ENCODE measurements around the gene USP17L19. TPM values are rescaled to one million over a fixed set of nuclear protein-coding genes. Genes with fewer than 3 reads are reported as not detected.
A peak's percentile ranks its signal among the peaks of the same experiment; 100 is the strongest.
"Not testable (repeated sequence)": the region's sequence is repeated elsewhere in the genome, so short reads cannot be mapped to it uniquely, and the experiment has no call there.

The USP17L19 gene
- total RNA-seq, 1 donor from 2014 or later = not detected

DNA sequence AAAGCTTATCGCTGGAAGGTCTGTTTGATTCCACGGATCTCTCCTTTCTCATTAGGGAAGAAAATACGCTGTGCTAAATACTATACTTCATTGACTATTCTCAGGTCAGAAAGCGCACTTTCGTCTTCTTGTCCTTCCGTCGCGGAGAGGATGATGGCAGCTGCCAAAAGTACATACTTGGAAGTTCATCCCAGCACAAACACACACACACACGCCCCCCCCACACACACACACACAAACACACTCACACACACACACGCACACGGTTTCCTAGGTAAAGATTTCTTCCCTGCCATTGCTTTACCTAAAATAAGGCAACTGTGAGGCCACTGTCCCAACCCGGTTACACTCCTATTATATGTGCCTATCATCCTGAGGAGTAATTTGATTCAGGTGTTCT lies 14.7 kb upstream of the USP17L19 start:
- H3K27me3 Mint-ChIP-seq (ENCODE audit: insufficient read depth, low read depth); H3K4me1 ChIP-seq; H3K79me2 ChIP-seq (ENCODE audit: low read depth); H3K4me3 Mint-ChIP-seq; H3K4me2 ChIP-seq; H3K9ac ChIP-seq; H3K27ac Mint-ChIP-seq; H4K20me1 ChIP-seq (ENCODE audit: low read depth); H2AFZ ChIP-seq (replicated peaks); H3K9me3 ChIP-seq (ENCODE audit: low read depth); H3K36me3 ChIP-seq; H3K9me3 Mint-ChIP-seq; H3K27me3 ChIP-seq; H3K4me3 ChIP-seq; H3K4me1 Mint-ChIP-seq; H3K36me3 Mint-ChIP-seq; H3K27ac ChIP-seq; H3F3A ChIP-seq (ENCODE audit: low read depth): not testable (repeated sequence)
- DNase-seq (ENCODE audit: low spot score) = peak; percentile 1

DNA sequence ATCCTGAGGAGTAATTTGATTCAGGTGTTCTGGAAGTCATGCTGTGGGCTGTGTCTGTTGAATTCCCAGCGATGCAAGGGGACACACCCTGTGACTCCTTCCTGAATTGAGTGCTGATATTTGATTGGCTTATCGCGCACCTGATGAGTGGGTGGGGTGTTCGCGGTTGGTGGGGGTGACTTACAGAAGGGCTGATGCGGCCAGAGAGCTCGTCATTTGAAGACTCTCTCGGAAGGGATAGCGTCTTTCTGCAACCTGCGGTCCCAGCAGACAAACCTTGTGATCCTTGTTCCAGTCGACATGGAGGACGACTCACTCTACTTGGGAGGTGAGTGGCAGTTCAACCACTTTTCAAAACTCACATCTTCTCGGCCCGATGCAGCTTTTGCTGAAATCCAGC lies 9.6 kb upstream of the USP17L19 start, which contains the start of gene USP17L17:
Gene USP17L17 (plus strand): TSS at position 301 of the 400 bp plus-strand sequence. CDS start 0 bp downstream, at position 301.
- H3K27ac Mint-ChIP-seq; DNase-seq (ENCODE audit: low spot score); H3K4me3 ChIP-seq; H2AFZ ChIP-seq (replicated peaks); H3K9me3 Mint-ChIP-seq; H3K4me2 ChIP-seq; H3F3A ChIP-seq (ENCODE audit: low read depth); H3K27ac ChIP-seq; H3K9me3 ChIP-seq (ENCODE audit: low read depth); H4K20me1 ChIP-seq (ENCODE audit: low read depth); H3K27me3 ChIP-seq; H3K36me3 ChIP-seq; H3K4me1 ChIP-seq; H3K79me2 ChIP-seq (ENCODE audit: low read depth); H3K27me3 Mint-ChIP-seq (ENCODE audit: insufficient read depth, low read depth); H3K4me1 Mint-ChIP-seq; H3K9ac ChIP-seq; H3K36me3 Mint-ChIP-seq; H3K4me3 Mint-ChIP-seq: not testable (repeated sequence)

DNA sequence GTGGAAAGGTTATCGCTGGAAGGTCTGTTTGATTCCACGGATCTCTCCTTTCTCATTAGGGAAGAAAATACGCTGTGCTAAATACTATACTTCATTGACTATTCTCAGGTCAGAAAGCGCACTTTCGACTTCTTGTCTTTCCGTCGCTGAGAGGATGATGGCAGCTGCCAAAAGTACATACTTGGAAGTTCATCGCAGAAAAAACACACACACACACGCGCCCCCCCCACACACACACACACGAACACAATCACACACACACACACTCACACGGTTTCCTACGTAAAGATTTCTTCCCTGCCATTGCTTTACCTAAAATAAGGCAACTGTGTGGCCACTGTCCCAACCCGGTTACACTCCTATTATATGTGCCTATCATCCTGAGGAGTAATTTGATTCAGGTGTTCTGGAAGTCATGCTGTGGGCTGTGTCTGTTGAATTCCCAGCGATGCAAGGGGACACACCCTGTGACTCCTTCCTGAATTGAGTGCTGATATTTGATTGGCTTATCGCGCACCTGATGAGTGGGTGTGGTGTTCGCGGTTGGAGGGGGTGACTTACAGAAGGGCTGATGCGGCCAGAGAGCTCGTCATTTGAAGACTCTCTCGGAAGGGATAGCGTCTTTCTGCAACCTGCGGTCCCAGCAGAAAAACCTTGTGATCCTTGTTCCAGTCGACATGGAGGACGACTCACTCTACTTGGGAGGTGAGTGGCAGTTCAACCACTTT lies 5.1 kb upstream of the USP17L19 start, which contains the start of gene USP17L18:
Gene USP17L18 (plus strand): TSS at position 678 of the 728 bp plus-strand sequence. CDS start 0 bp downstream, at position 678.
- peak; percentile 0 for DNase-seq (ENCODE audit: low spot score)
- not testable (repeated sequence) for H3K4me1 Mint-ChIP-seq, H3K36me3 Mint-ChIP-seq

DNA sequence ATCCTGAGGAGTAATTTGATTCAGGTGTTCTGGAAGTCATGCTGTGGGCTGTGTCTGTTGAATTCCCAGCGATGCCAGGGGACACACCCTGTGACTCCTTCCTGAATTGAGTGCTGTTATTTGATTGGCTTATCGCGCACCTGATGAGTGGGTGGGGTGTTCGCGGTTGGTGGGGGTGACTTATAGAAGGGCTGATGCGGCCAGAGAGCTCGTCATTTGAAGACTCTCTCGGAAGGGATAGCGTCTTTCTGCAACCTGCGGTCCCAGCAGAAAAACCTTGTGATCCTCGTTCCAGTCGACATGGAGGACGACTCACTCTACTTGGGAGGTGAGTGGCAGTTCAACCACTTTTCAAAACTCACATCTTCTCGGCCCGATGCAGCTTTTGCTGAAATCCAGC lies 4.6 kb downstream of the USP17L19 start, which contains the start of gene USP17L20:
Gene USP17L20 (plus strand): TSS at position 301 of the 400 bp plus-strand sequence. CDS start 0 bp downstream, at position 301.
- H2AFZ ChIP-seq (replicated peaks); H3K9me3 ChIP-seq (ENCODE audit: low read depth); DNase-seq (ENCODE audit: low spot score); H3K4me1 Mint-ChIP-seq; H3K36me3 Mint-ChIP-seq; H3K79me2 ChIP-seq (ENCODE audit: low read depth); H3K27me3 ChIP-seq; H3K4me3 ChIP-seq; H3K4me2 ChIP-seq; H3K4me3 Mint-ChIP-seq; H4K20me1 ChIP-seq (ENCODE audit: low read depth); H3K9ac ChIP-seq; H3F3A ChIP-seq (ENCODE audit: low read depth); H3K9me3 Mint-ChIP-seq; H3K27ac Mint-ChIP-seq; H3K27ac ChIP-seq; H3K36me3 ChIP-seq; H3K27me3 Mint-ChIP-seq (ENCODE audit: insufficient read depth, low read depth); H3K4me1 ChIP-seq: not testable (repeated sequence)

More for the DNA sequence above, 5.1 kb upstream of the USP17L19 start, which contains the start of gene USP17L18:
- not testable (repeated sequence) for H3K4me3 ChIP-seq; H3K4me2 ChIP-seq; H3F3A ChIP-seq (ENCODE audit: low read depth); H3K36me3 ChIP-seq; H3K27me3 Mint-ChIP-seq (ENCODE audit: insufficient read depth, low read depth); H3K9me3 Mint-ChIP-seq; H3K9me3 ChIP-seq (ENCODE audit: low read depth); H3K79me2 ChIP-seq (ENCODE audit: low read depth); H2AFZ ChIP-seq (replicated peaks); H3K9ac ChIP-seq; H3K27ac Mint-ChIP-seq; H3K27me3 ChIP-seq; H3K27ac ChIP-seq; H3K4me1 ChIP-seq; H3K4me3 Mint-ChIP-seq; H4K20me1 ChIP-seq (ENCODE audit: low read depth)

DNA sequence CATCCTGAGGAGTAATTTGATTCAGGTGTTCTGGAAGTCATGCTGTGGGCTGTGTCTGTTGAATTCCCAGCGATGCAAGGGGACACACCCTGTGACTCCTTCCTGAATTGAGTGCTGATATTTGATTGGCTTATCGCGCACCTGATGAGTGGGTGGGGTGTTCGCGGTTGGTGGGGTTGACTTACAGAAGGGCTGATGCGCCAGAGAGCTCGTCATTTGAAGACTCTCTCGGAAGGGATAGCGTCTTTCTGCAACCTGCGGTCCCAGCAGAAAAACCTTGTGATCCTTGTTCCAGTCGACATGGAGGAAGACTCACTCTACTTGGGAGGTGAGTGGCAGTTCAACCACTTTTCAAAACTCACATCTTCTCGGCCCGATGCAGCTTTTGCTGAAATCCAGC lies 9.4 kb downstream of the USP17L19 start, which contains the start of gene USP17L21:
Gene USP17L21 (plus strand): TSS at position 301 of the 400 bp plus-strand sequence. CDS start 0 bp downstream, at position 301.
- DNase-seq (ENCODE audit: low spot score); H3K27me3 ChIP-seq; H3K36me3 Mint-ChIP-seq; H3K4me3 Mint-ChIP-seq; H4K20me1 ChIP-seq (ENCODE audit: low read depth); H3K4me1 Mint-ChIP-seq; H3K27ac ChIP-seq; H3K79me2 ChIP-seq (ENCODE audit: low read depth); H3K9me3 Mint-ChIP-seq; H3K9me3 ChIP-seq (ENCODE audit: low read depth); H3K36me3 ChIP-seq; H3K4me2 ChIP-seq; H3K4me1 ChIP-seq; H2AFZ ChIP-seq (replicated peaks); H3K9ac ChIP-seq; H3F3A ChIP-seq (ENCODE audit: low read depth); H3K4me3 ChIP-seq; H3K27me3 Mint-ChIP-seq (ENCODE audit: insufficient read depth, low read depth); H3K27ac Mint-ChIP-seq: not testable (repeated sequence)

DNA sequence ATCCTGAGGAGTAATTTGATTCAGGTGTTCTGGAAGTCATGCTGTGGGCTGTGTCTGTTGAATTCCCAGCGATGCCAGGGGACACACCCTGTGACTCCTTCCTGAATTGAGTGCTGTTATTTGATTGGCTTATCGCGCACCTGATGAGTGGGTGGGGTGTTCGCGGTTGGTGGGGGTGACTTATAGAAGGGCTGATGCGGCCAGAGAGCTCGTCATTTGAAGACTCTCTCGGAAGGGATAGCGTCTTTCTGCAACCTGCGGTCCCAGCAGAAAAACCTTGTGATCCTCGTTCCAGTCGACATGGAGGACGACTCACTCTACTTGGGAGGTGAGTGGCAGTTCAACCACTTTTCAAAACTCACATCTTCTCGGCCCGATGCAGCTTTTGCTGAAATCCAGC lies 14.1 kb downstream of the USP17L19 start, which contains the start of gene USP17L22:
Gene USP17L22 (plus strand): TSS at position 301 of the 400 bp plus-strand sequence. CDS start 0 bp downstream, at position 301.
- H3K36me3 Mint-ChIP-seq; H4K20me1 ChIP-seq (ENCODE audit: low read depth); H3K4me1 ChIP-seq; H3K9me3 ChIP-seq (ENCODE audit: low read depth); H3F3A ChIP-seq (ENCODE audit: low read depth); H3K36me3 ChIP-seq; H3K27me3 ChIP-seq; H3K79me2 ChIP-seq (ENCODE audit: low read depth); H3K27me3 Mint-ChIP-seq (ENCODE audit: insufficient read depth, low read depth); H3K27ac ChIP-seq; DNase-seq (ENCODE audit: low spot score); H3K4me1 Mint-ChIP-seq; H3K4me3 Mint-ChIP-seq; H3K9ac ChIP-seq; H3K9me3 Mint-ChIP-seq; H3K4me3 ChIP-seq; H3K4me2 ChIP-seq; H3K27ac Mint-ChIP-seq; H2AFZ ChIP-seq (replicated peaks): not testable (repeated sequence)

DNA sequence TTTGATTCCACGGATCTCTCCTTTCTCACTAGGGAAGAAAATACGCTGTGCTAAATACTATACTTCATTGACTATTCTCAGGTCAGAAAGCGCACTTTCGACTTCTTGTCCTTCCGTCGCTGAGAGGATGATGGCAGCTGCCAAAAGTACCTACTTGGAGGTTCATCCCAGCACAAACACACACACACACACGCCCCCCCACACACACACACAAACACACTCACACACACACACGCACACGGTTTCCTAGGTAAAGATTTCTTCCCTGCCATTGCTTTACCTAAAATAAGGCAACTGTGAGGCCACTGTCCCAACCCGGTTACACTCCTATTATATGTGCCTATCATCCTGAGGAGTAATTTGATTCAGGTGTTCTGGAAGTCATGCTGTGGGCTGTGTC lies 18.5 kb downstream of the USP17L19 start:
- not testable (repeated sequence) for H4K20me1 ChIP-seq (ENCODE audit: low read depth); H3K27me3 ChIP-seq; DNase-seq (ENCODE audit: low spot score); H3K4me3 Mint-ChIP-seq; H3K9ac ChIP-seq; H3K4me3 ChIP-seq; H2AFZ ChIP-seq (replicated peaks); H3K36me3 Mint-ChIP-seq; H3K4me1 Mint-ChIP-seq; H3K4me2 ChIP-seq; H3K4me1 ChIP-seq; H3K9me3 Mint-ChIP-seq; H3K27ac Mint-ChIP-seq; H3K36me3 ChIP-seq; H3K27me3 Mint-ChIP-seq (ENCODE audit: insufficient read depth, low read depth); H3K9me3 ChIP-seq (ENCODE audit: low read depth); H3K27ac ChIP-seq; H3F3A ChIP-seq (ENCODE audit: low read depth); H3K79me2 ChIP-seq (ENCODE audit: low read depth)

Data from neural progenitor cell (in vitro differentiated cells).